Body of pancreas (tissue), 4 donors: ENCODE data around the gene KCTD20. TPM values are rescaled to one million over a fixed set of nuclear protein-coding genes. Genes with fewer than 3 reads are reported as not detected.

Source experiments
- ATAC-seq: fragments of 150-250 bp; one replicate; pipeline ENCODE4 v1.9.1; 2016
- DNase-seq, 4 donors: peaks; one replicate each; pipeline ENCODE4 v3.0.0-alpha.2; 2019
- H3K27ac ChIP-seq, 4 donors: fragments of 200-600 bp; sonication (generic); 1 replicate in 3 of 4; 2 replicates in 1 of 4; pipeline versions ENCODE4 v1.5.1 to v1.6.1; 2016 to 2019; ENCODE audit warnings: mild to moderate bottlenecking in 1 of 4, mixed read lengths in 1 of 4, moderate library complexity in 1 of 4
- H3K27me3 ChIP-seq, 2 donors: fragments of 200-600 bp; sonication (generic); one replicate each; pipeline ENCODE4 v1.6.0; 2016; ENCODE audit warnings: mild to moderate bottlenecking in 1 of 2
- H3K36me3 ChIP-seq, 2 donors: fragments of 200-600 bp; sonication (generic); replicated peaks in 1 of 2; 2 replicates each; pipeline ENCODE4 v1.5.1; 2016; ENCODE audit warnings: low read depth in 2 of 2; ENCODE audit not compliant: insufficient read depth in 1 of 2
- H3K4me1 ChIP-seq: fragments of 200-600 bp; sonication (generic); one replicate; pipeline ENCODE4 v1.6.0; 2016
- H3K4me3 ChIP-seq, 2 donors: fragments of 200-600 bp; sonication (generic); 1 replicate in 1 of 2; 2 replicates in 1 of 2; pipeline ENCODE4 v1.5.1; 2016 to 2019
- H3K9me3 ChIP-seq, 3 donors: fragments of 200-600 bp; sonication (generic); 1 replicate in 2 of 3; 2 replicates in 1 of 3; pipeline ENCODE4 v1.5.1; 2016
- CTCF ChIP-seq, 7 experiments: fragments of 450-650 bp in 4 of 7; fragments of 200-600 bp in 3 of 7; sonication (generic) in 3 of 7; IDR thresholded peaks; one replicate each; pipeline ENCODE4 v1.5.1; 2016 to 2019; ENCODE audit warnings: antibody characterized with exemption in 7 of 7
- POLR2A ChIP-seq, 3 donors: fragments of 450-650 bp; IDR thresholded peaks; one replicate each; pipeline ENCODE4 v1.6.1; 2016; ENCODE audit warnings: antibody characterized with exemption in 3 of 3, mild to moderate bottlenecking in 2 of 3
- WGBS, 2 donors: methylation state at CpG; one replicate each; pipeline ENCODE4 v1.1.5; 2017; 5-methylcytosine and 5-hydroxymethylcytosine counted together
- intact Hi-C: fragments of 100-400 bp; cut with DNase I; formaldehyde crosslinking; loops from one replicate; pipeline ENCODE4 v1.15.1; 2023
- total RNA-seq, 2 donors: library from RNA; depleted of rRNA; stranded (reverse); fragments of >200 nt; gene quantifications; one replicate each; pipeline ENCODE4 v1.1.0, GENCODE V29; 2016

The KCTD20 gene
- total RNA-seq, 2 donors from 2014 or later, result 15.5 to 16.6 TPM

GRCh38 chr6:36413489-36414480 lies 29.0 kb upstream of the KCTD20 start:
- Histone ChIP-seq H3K36me3 (no peaks in the 10 kb centered on the region), H3K4me1 (no peaks in the 10 kb centered on the region), H3K4me3 (no peak overlapping the region), H3K27ac (no peak overlapping the region), H3K9me3 (no peaks in the 10 kb centered on the region), H3K27me3 (no peaks in the 10 kb centered on the region)
- 85 to 91% methylated on average over 4 of the region's 4 CpGs for WGBS, 2 donors
- no peak for DNase-seq
- ATAC-seq, result no peak
- intact Hi-C loops, result no loop called here
- no peak for TF ChIP-seq CTCF (IDR thresholded peaks at IDR 0.05)
- no peak for TF ChIP-seq POLR2A (IDR thresholded peaks at IDR 0.05)

GRCh38 chr6:36414481-36414880 lies 28.3 kb upstream of the KCTD20 start:
- intact Hi-C loops, result no loop called here
- ATAC-seq (no peak), DNase-seq (no peak)
- WGBS, 2 donors, result 11 to 12% methylated on average over 1 of the region's 1 CpG
- TF ChIP-seq POLR2A (IDR thresholded peaks at IDR 0.05), result no peak
- TF ChIP-seq CTCF (IDR thresholded peaks at IDR 0.05), result no peak
- H3K27me3 ChIP-seq, result no peaks in the 10 kb centered on the region
- no peak overlapping the region for H3K27ac ChIP-seq
- no peak overlapping the region for H3K4me3 ChIP-seq
- no peaks in the 10 kb centered on the region for H3K9me3 ChIP-seq
- no peaks in the 10 kb centered on the region for H3K36me3 ChIP-seq
- H3K4me1 ChIP-seq, result no peaks in the 10 kb centered on the region

DNA sequence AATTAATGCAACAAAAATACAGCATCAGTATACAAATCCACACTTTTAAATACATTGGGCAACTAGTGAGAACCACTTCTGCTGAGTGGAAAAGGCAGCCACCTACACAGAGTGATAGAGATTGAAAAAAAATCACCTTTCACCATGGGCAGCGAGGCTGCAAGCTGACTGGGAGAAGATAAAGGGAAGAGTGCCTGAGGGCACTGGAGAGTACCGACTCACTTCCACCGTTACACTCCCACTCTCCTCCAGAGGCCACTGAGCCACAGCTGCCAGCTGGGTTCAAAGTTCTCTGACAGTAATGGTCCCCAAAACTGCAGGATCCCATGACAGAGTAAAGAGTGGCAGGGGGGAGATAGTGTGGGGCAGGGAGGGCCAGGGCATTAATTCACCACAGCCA lies 24.2 kb upstream of the KCTD20 start:
- TF ChIP-seq POLR2A (IDR thresholded peaks at IDR 0.05) (no peak), CTCF (IDR thresholded peaks at IDR 0.05) (no peak)
- H3K9me3 ChIP-seq, result no peaks in the 10 kb centered on the region
- no peak for DNase-seq
- 89 to 93% methylated on average over 3 of the region's 3 CpGs for WGBS, 2 donors
- no peak overlapping the region for H3K4me3 ChIP-seq
- H3K27me3 ChIP-seq, result no peaks in the 10 kb centered on the region
- intact Hi-C loops, result no loop called here
- H3K4me1 ChIP-seq, result peaks cover 7% of the 10 kb centered on the region
- no peaks in the 10 kb centered on the region for H3K36me3 ChIP-seq
- no peak for ATAC-seq
- H3K27ac ChIP-seq, result no peak overlapping the region

DNA sequence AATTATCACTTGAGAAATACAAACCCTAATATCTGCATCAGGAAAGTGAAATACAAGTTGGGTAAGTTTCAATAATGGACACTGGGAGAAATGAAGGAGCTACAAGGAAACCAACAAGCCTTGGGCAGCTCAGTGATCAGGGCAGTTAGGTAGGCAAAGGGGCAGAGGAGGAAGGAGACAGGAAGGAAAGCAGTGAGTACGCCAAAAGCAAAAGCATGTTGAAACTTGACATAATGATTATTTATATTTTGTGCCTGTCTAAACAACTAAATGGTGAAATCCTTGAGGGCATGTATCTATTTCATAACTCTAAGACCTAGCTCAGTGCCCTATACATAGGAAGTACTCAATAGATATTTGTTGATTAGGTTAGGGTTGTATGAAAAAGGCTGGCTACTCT lies 23.5 kb upstream of the KCTD20 start:
- intact Hi-C loops, result no loop called here
- ATAC-seq (no peak), DNase-seq (no peak)
- H3K27me3 ChIP-seq, result no peaks in the 10 kb centered on the region
- H3K27ac ChIP-seq, result no peak overlapping the region
- no peaks in the 10 kb centered on the region for H3K9me3 ChIP-seq
- H3K36me3 ChIP-seq, result no peaks in the 10 kb centered on the region
- TF ChIP-seq POLR2A (IDR thresholded peaks at IDR 0.05) (no peak), CTCF (IDR thresholded peaks at IDR 0.05) (no peak)
- H3K4me1 ChIP-seq, result peaks cover 7% of the 10 kb centered on the region
- WGBS, 2 donors, result 65 to 83% methylated on average over 1 of the region's 1 CpG
- H3K4me3 ChIP-seq, result no peak overlapping the region
